Frontal cortex (tissue), 4 donors: ENCODE measurements around the gene FN3K. TPM values are rescaled to one million over a fixed set of nuclear protein-coding genes. Genes with fewer than 3 reads are reported as not detected.

Experiments
- DNase-seq, 2 donors: peaks; one replicate each; pipeline ENCODE4 v3.0.0; 2012; ENCODE audit warnings: low spot score in 2 of 2
- FAIRE-seq: peaks from 2 replicates; lab custom pipeline; 2012; peaks lifted over from hg19 to GRCh38; lab: Jason Lieb, UNC
- total RNA-seq: library from RNA; depleted of rRNA; stranded (reverse); fragments of >200 nt; gene quantifications from one replicate; pipeline ENCODE4 v1.2.3, GENCODE V29; 2014
- donor health status: control.
- donor health status: control.
- donor health status: control.

The FN3K gene
- total RNA-seq, 1 donor from 2014 or later = 9.8 TPM

- FAIRE-seq (no peak), DNase-seq (no peak)
Measured at GRCh38 chr17:82789806-82790205, 54.4 kb downstream of the FN3K start.

- FAIRE-seq (no peak), DNase-seq (no peak)
Measured at GRCh38 chr17:82790391-82790790, 55.0 kb downstream of the FN3K start.

- DNase-seq (no peak), FAIRE-seq (no peak)
Measured at GRCh38 chr17:82791532-82791931, 56.1 kb downstream of the FN3K start.

- DNase-seq = no peak
- FAIRE-seq = no peak
Measured at GRCh38 chr17:82793974-82794630, 58.7 kb downstream of the FN3K start.

GRCh38 chr17:82794781-82795482 lies 59.5 kb downstream of the FN3K start:
- no peak for DNase-seq
- FAIRE-seq = no peak

- no peak for DNase-seq
- FAIRE-seq = no peak
Measured at GRCh38 chr17:82795615-82796014, 60.2 kb downstream of the FN3K start.

GRCh38 chr17:82797061-82797460 lies 61.6 kb downstream of the FN3K start:
- FAIRE-seq = no peak
- DNase-seq = no peak

GRCh38 chr17:82798752-82799151 lies 63.3 kb downstream of the FN3K start:
- DNase-seq (no peak), FAIRE-seq (no peak)

GRCh38 chr17:82799591-82799990 lies 64.2 kb downstream of the FN3K start:
- DNase-seq (no peak), FAIRE-seq (no peak)

Other genes with a start within 250 kb of the FN3K start
- 40.8 TPM for gene FOXK2, start 215.9 kb upstream of the FN3K start, total RNA-seq
- gene WDR45B, start 87.2 kb upstream of the FN3K start, total RNA-seq = 45.2 TPM
- gene RAB40B, start 36.9 kb upstream of the FN3K start, total RNA-seq = 18.3 TPM
- gene FN3KRP, start 18.9 kb upstream of the FN3K start, total RNA-seq = 24.1 TPM
- gene TBCD, start 16.4 kb downstream of the FN3K start, total RNA-seq = 73.8 TPM
- not detected for gene ZNF750, start 104.4 kb downstream of the FN3K start, total RNA-seq